Breast epithelium (tissue), 4 donors: ENCODE data around the gene CNGB1. TPM values are rescaled to one million over a fixed set of nuclear protein-coding genes. Genes with fewer than 3 reads are reported as not detected.
"Not testable (repeated sequence)": the region's sequence is repeated elsewhere in the genome, so short reads cannot be mapped to it uniquely, and the experiment has no call there.

Experiments
- DNase-seq, 2 donors: peaks; one replicate each; pipeline ENCODE4 v3.0.0-alpha.2; 2019; ENCODE audit warnings: low spot score in 2 of 2
- H3K27ac ChIP-seq, 2 donors: fragments of 200-600 bp; sonication (generic) in 1 of 2; one replicate each; pipeline ENCODE4 v1.5.1; 2016 to 2019; ENCODE audit warnings: mild to moderate bottlenecking in 1 of 2
- H3K27me3 ChIP-seq, 2 donors: fragments of 200-600 bp; sonication (generic) in 1 of 2; one replicate each; pipeline versions ENCODE4 v1.5.1 to v1.6.0; 2017 to 2019; ENCODE audit warnings: control low read depth in 1 of 2, mild to moderate bottlenecking in 1 of 2
- H3K36me3 ChIP-seq: fragments of 200-600 bp; one replicate; pipeline ENCODE4 v1.5.1; 2019
- H3K4me1 ChIP-seq, 2 donors: fragments of 200-600 bp; sonication (generic); one replicate each; pipeline ENCODE4 v1.5.1; 2016 to 2019; ENCODE audit warnings: control low read depth in 1 of 2
- H3K4me3 ChIP-seq, 3 donors: fragments of 200-600 bp; sonication (generic); 1 replicate in 2 of 3; 2 replicates in 1 of 3; pipeline ENCODE4 v1.5.1; 2016 to 2019; ENCODE audit warnings: mild to moderate bottlenecking in 3 of 3, moderate library complexity in 2 of 3
- H3K9me3 ChIP-seq, 2 donors: fragments of 200-600 bp; sonication (generic) in 1 of 2; one replicate each; pipeline ENCODE4 v1.5.1; 2016 to 2019; ENCODE audit warnings: control low read depth in 1 of 2
- CTCF ChIP-seq, 3 donors: fragments of 450-650 bp; IDR thresholded peaks; one replicate each; pipeline ENCODE4 v1.5.1; 2016 to 2017; ENCODE audit warnings: antibody characterized with exemption in 3 of 3, mild to moderate bottlenecking in 3 of 3, moderate library complexity in 3 of 3
- POLR2A ChIP-seq: fragments of 450-650 bp; IDR thresholded peaks from one replicate; pipeline ENCODE4 v1.6.1; 2016; ENCODE audit warnings: antibody characterized with exemption, mild to moderate bottlenecking, moderate library complexity
- POLR2AphosphoS5 ChIP-seq, 3 donors: sonication (generic); formaldehyde crosslinking; IDR thresholded peaks; one replicate each; pipeline ENCODE4 v1.6.1; 2017; ENCODE audit warnings: antibody characterized with exemption in 3 of 3
- intact Hi-C: fragments of 100-400 bp; cut with DNase I; formaldehyde crosslinking; loops from one replicate; pipeline ENCODE4 v1.15.1; 2023; ENCODE audit warnings: low total_unique reads
- total RNA-seq, 3 donors: library from RNA; depleted of rRNA; stranded (reverse); fragments of >200 nt; gene quantifications; one replicate each; pipeline ENCODE4 v1.1.0, GENCODE V29; 2016

Gene CNGB1
- total RNA-seq, 3 donors from 2014 or later: not detected

GRCh38 chr16:57981636-57982035 lies 10.7 kb upstream of the CNGB1 start:
- Histone ChIP-seq H3K9me3 (no peaks in the 10 kb centered on the region), H3K4me3 (no peak overlapping the region), H3K4me1 (peaks cover 0 to 4% of the 10 kb centered on the region in 2 donors), H3K27ac (no peak overlapping the region), H3K36me3 (no peaks in the 10 kb centered on the region), H3K27me3 (no peaks in the 10 kb centered on the region)
- TF ChIP-seq POLR2A (no peak), CTCF (IDR thresholded peaks at IDR 0.05) (no peak), POLR2AphosphoS5 (IDR thresholded peaks at IDR 0.05) (no peak)
- intact Hi-C loops: no loop called here
- DNase-seq: no peak

DNA sequence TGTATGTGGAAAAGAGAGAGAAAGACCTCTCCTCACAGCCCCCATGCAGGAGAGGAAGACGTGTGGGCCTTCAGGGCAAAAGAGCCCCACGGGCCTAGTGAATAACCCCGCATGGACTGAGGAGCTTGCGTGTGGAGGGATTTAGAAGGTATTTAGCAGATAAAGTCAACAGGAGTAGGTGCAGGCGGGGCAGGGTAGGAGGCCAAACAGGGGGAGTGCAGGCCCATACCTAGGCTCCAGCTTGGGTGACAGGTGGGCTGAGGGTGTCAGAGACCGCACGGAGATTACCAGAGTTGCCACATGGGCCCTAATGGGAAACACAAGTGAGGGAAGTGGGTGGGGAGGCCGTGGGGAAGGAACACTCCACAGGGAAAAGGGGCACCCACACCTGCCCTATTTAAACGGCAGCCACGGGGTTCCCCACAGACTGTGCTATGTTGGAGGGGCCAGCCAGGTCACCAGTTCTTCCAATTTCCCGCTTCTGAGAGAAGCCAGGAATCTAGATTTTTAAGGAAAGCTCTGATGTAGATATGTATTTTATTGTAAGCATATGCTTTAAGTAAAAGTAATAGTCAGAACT lies 8.2 kb upstream of the CNGB1 start:
- no peaks in the 10 kb centered on the region for H3K27me3 ChIP-seq
- H3K4me1 ChIP-seq: peaks cover 0 to 4% of the 10 kb centered on the region in 2 donors
- intact Hi-C loops: no loop called here
- no peak overlapping the region for H3K4me3 ChIP-seq
- TF ChIP-seq POLR2AphosphoS5 (IDR thresholded peaks at IDR 0.05) (no peak), CTCF (IDR thresholded peaks at IDR 0.05) (no peak), POLR2A (no peak)
- no peaks in the 10 kb centered on the region for H3K9me3 ChIP-seq
- DNase-seq: no peak
- H3K27ac ChIP-seq: no peak overlapping the region
- H3K36me3 ChIP-seq: no peaks in the 10 kb centered on the region

- H3K4me1 ChIP-seq, H3K27me3 ChIP-seq, H3K9me3 ChIP-seq, intact Hi-C loops, H3K4me3 ChIP-seq, H3K36me3 ChIP-seq, H3K27ac ChIP-seq, DNase-seq: not testable (repeated sequence)
Observed at GRCh38 chr16:57978070-57978465, 7.1 kb upstream of the CNGB1 start.

- no peak overlapping the region for H3K27ac ChIP-seq
Observed at GRCh38 chr16:57977418-57978069, 6.6 kb upstream of the CNGB1 start.

GRCh38 chr16:57976331-57976796 lies 5.4 kb upstream of the CNGB1 start:
- peak in 1 of 3 donors; percentile 59 for TF ChIP-seq POLR2AphosphoS5 (IDR thresholded peaks at IDR 0.05)
- no peak for TF ChIP-seq CTCF (IDR thresholded peaks at IDR 0.05)
- TF ChIP-seq POLR2A: no peak
- Histone ChIP-seq H3K9me3 (no peaks in the 10 kb centered on the region), H3K4me3 (no peak overlapping the region), H3K36me3 (no peaks in the 10 kb centered on the region), H3K27me3 (no peaks in the 10 kb centered on the region), H3K27ac (peak overlapping the region; percentile 83 to 89), H3K4me1 (peaks cover 0 to 4% of the 10 kb centered on the region in 2 donors)
- peak in 1 of 2 donors; percentile 79 for DNase-seq
- intact Hi-C loops: no loop called here

More at GRCh38 chr16:57977418-57978069, 6.6 kb upstream of the CNGB1 start:
- Histone ChIP-seq H3K27me3 (no peaks in the 10 kb centered on the region), H3K4me3 (no peak overlapping the region), H3K36me3 (no peaks in the 10 kb centered on the region), H3K4me1 (peaks cover 0 to 4% of the 10 kb centered on the region in 2 donors), H3K9me3 (no peaks in the 10 kb centered on the region)
- DNase-seq: no peak
- TF ChIP-seq POLR2A (no peak), CTCF (IDR thresholded peaks at IDR 0.05) (no peak), POLR2AphosphoS5 (IDR thresholded peaks at IDR 0.05) (no peak)
- intact Hi-C loops: no loop called here
